ENCODE data around the gene SMIM24.

DNA sequence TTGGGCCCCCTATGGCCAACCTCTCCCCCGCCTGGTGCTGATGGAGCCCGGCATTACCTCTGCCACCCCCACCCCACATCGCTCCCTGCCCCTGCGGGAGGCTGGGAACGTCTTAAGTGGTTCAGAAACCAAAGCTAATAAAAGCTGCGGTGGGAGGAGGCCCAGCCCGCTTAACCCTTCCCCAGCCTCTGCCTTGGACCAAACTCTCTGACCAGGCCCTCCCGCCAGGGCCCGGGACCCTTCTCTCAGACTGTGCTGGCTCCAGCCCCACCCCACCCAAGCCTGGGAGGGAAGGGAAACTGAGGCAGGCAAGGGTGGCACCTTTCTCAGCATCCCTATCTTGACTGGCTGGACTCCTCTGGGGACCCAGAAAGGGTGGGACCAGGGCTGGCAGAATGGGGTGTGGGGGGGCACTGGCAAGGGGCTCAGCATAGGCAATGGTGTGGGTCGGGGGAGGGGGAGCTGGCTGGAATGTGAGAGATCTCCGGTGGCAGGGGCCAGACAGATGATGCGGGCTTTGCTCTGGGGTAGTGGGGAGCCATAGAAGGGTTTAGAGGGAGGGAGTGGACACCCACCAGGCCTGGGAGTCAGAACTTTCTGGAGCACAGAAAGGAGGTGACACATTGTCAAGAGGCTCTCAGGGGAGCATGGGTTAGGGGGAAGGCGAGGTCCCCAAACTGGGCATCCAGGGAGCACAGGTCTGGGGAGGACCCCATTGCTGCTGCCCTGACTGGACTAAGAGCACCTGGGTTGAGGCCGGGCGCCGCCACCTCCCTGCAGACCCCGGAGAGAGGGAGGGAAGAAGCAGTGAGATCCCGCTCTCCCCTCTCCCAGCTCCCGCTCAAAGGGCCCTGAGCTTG lies 21.9 kb downstream of the SMIM24 start:
- TF ChIP-seq POLR2AphosphoS5 (IDR thresholded peaks at IDR 0.05; ENCODE audit: insufficient read depth in 1 of 2, low read depth in 1 of 2): no peak
- TF ChIP-seq, protein P1, sequence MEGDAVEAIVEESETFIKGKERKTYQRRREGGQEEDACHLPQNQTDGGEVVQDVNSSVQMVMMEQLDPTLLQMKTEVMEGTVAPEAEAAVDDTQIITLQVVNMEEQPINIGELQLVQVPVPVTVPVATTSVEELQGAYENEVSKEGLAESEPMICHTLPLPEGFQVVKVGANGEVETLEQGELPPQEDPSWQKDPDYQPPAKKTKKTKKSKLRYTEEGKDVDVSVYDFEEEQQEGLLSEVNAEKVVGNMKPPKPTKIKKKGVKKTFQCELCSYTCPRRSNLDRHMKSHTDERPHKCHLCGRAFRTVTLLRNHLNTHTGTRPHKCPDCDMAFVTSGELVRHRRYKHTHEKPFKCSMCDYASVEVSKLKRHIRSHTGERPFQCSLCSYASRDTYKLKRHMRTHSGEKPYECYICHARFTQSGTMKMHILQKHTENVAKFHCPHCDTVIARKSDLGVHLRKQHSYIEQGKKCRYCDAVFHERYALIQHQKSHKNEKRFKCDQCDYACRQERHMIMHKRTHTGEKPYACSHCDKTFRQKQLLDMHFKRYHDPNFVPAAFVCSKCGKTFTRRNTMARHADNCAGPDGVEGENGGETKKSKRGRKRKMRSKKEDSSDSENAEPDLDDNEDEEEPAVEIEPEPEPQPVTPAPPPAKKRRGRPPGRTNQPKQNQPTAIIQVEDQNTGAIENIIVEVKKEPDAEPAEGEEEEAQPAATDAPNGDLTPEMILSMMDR (IDR thresholded peaks at IDR 0.05): no peak

All from vagina (tissue), 2 donors.